Prostate gland (tissue), 2 donors: ENCODE results near the gene ATF6. TPM values are rescaled to one million over a fixed set of nuclear protein-coding genes. Genes with fewer than 3 reads are reported as not detected.

Experiments used
- DNase-seq: peaks from one replicate; pipeline ENCODE4 v3.0.0-alpha.2; 2019; ENCODE audit warnings: low spot score
- H3K27ac ChIP-seq, 2 donors: fragments of 200-600 bp; sonication (generic); 2 replicates each; pipeline ENCODE4 v1.5.1; 2017 to 2019
- H3K27me3 ChIP-seq: fragments of 200-600 bp; sonication (generic); replicated peaks from 2 replicates; pipeline ENCODE4 v1.5.1; 2019; ENCODE audit not compliant: insufficient read depth
- H3K36me3 ChIP-seq, 2 donors: fragments of 200-600 bp; sonication (generic); 1 replicate in 1 of 2; 2 replicates in 1 of 2; pipeline versions ENCODE4 v1.5.1 to v1.8.1; 2017 to 2019
- H3K4me1 ChIP-seq: fragments of 200-600 bp; sonication (generic); replicated peaks from 2 replicates; pipeline ENCODE4 v1.5.1; 2019
- H3K4me3 ChIP-seq, 2 donors: fragments of 200-600 bp; sonication (generic); 2 replicates each; pipeline ENCODE4 v1.5.1; 2017 to 2019
- H3K9me3 ChIP-seq: fragments of 200-600 bp; sonication (generic); 2 replicates; pipeline ENCODE4 v1.5.1; 2017
- CTCF ChIP-seq, 4 experiments: fragments of 200-600 bp in 2 of 4; fragments of 450-650 bp in 2 of 4; sonication (generic) in 2 of 4; IDR thresholded peaks; 1 replicate in 3 of 4; 2 replicates in 1 of 4; pipeline ENCODE4 v1.5.1; 2016 to 2019; ENCODE audit warnings: antibody characterized with exemption in 4 of 4, mild to moderate bottlenecking in 2 of 4, moderate library complexity in 2 of 4
- POLR2A ChIP-seq: fragments of 450-650 bp; IDR thresholded peaks from one replicate; pipeline ENCODE4 v1.6.1; 2016; ENCODE audit warnings: antibody characterized with exemption, mild to moderate bottlenecking
- POLR2AphosphoS5 ChIP-seq: sonication (generic); formaldehyde crosslinking; IDR thresholded peaks from one replicate; pipeline ENCODE4 v1.6.1; 2017; ENCODE audit warnings: antibody characterized with exemption
- WGBS: methylation state at CpG from one replicate; pipeline ENCODE4 v1.1.5; 2018; 5-methylcytosine and 5-hydroxymethylcytosine counted together
- intact Hi-C: fragments of 100-400 bp; cut with DNase I; formaldehyde crosslinking; loops from one replicate; pipeline ENCODE4 v1.14.2; 2022
- total RNA-seq, 2 donors: library from RNA; depleted of rRNA; stranded (reverse); fragments of >200 nt; gene quantifications; one replicate each; pipeline ENCODE4 v1.1.0, GENCODE V29; 2016

ATF6 gene
- total RNA-seq, 2 donors from 2014 or later: 34.6 to 38.9 TPM

- WGBS: 79% methylated on average over 5 of the region's 5 CpGs
- Histone ChIP-seq H3K27me3 (no peaks in the 10 kb centered on the region), H3K4me1 (peaks cover 7% of the 10 kb centered on the region), H3K36me3 (no peaks in the 10 kb centered on the region), H3K4me3 (no peak overlapping the region), H3K27ac (no peak overlapping the region), H3K9me3 (no peaks in the 10 kb centered on the region)
- no peak for DNase-seq
- intact Hi-C loops: no loop called here
- no peak for TF ChIP-seq CTCF (IDR thresholded peaks at IDR 0.05)
- no peak for TF ChIP-seq POLR2A
- TF ChIP-seq POLR2AphosphoS5: no peak
These were observed 5.0 kb downstream of the ATF6 start for GRCh38 chr1:161771161-161771560.

GRCh38 chr1:161771973-161772372 lies 5.9 kb downstream of the ATF6 start:
- peaks cover 5% of the 10 kb centered on the region for H3K4me1 ChIP-seq
- no peaks in the 10 kb centered on the region for H3K36me3 ChIP-seq
- no peaks in the 10 kb centered on the region for H3K9me3 ChIP-seq
- intact Hi-C loops: no loop called here
- no peak for DNase-seq
- no peak overlapping the region for H3K27ac ChIP-seq
- no peaks in the 10 kb centered on the region for H3K27me3 ChIP-seq
- no peak overlapping the region for H3K4me3 ChIP-seq
- TF ChIP-seq POLR2A (no peak), CTCF (IDR thresholded peaks at IDR 0.05) (no peak), POLR2AphosphoS5 (no peak)
- WGBS: 71% methylated on average over 2 of the region's 2 CpGs

- Histone ChIP-seq H3K36me3 (no peaks in the 10 kb centered on the region), H3K4me1 (peaks cover under 1% of the 10 kb centered on the region), H3K27me3 (no peaks in the 10 kb centered on the region), H3K27ac (no peak overlapping the region), H3K4me3 (no peak overlapping the region), H3K9me3 (no peaks in the 10 kb centered on the region)
- TF ChIP-seq CTCF (IDR thresholded peaks at IDR 0.05) (no peak), POLR2A (no peak), POLR2AphosphoS5 (no peak)
- no peak for DNase-seq
- intact Hi-C loops: no loop called here
These were observed 6.3 kb downstream of the ATF6 start for GRCh38 chr1:161772397-161772796.

DNA sequence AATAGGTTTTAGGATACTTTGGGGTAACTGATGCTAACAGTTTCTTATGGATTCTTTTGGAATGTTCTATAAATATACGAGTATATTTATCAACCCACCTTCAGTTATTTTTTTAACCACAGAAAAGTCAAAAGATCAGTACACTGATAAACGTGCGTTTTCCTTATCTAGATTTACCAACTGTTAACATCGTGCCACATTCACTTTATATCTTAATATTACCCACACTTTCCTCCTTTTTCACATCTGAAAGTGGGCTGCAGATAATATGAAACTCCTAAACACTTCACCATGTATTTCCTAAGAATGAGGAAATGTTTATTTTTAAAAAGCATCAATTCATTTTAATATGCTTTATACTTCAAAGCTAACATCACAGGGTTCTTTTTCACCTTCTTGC lies 7.7 kb downstream of the ATF6 start:
- Histone ChIP-seq H3K4me1 (no peaks in the 10 kb centered on the region), H3K36me3 (no peaks in the 10 kb centered on the region), H3K27ac (no peak overlapping the region), H3K27me3 (no peaks in the 10 kb centered on the region), H3K4me3 (no peak overlapping the region), H3K9me3 (no peaks in the 10 kb centered on the region)
- no peak for DNase-seq
- TF ChIP-seq POLR2AphosphoS5: no peak
- no peak for TF ChIP-seq POLR2A
- TF ChIP-seq CTCF (IDR thresholded peaks at IDR 0.05): no peak
- intact Hi-C loops: no loop called here
- WGBS: 41% methylated on average over 4 of the region's 4 CpGs

DNA sequence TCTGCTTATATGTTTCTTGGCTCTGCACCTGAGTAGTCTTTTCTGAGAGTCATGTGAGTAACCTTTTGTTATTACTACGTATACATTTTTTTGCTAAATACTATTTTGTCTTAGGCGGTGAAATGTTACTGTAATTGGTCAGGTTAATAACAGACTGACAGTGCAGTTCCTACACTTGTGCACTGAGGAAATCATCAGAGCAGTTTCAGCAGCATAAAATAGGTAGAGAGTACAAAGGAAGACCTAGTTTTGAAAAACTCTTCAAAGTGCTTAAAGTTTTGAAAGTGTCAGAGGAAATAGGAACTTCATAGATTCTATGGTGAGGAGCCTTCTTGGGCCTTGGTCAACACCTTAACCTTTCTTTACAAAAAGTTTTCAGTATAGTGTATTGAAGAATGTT lies 11.1 kb downstream of the ATF6 start:
- H3K4me3 ChIP-seq: no peak overlapping the region
- no peaks in the 10 kb centered on the region for H3K36me3 ChIP-seq
- TF ChIP-seq POLR2A (no peak), POLR2AphosphoS5 (no peak)
- 90% methylated on average over 2 of the region's 2 CpGs for WGBS
- H3K4me1 ChIP-seq: no peaks in the 10 kb centered on the region
- no peak for DNase-seq
- no peaks in the 10 kb centered on the region for H3K27me3 ChIP-seq
- no peak overlapping the region for H3K27ac ChIP-seq
- no peaks in the 10 kb centered on the region for H3K9me3 ChIP-seq
- intact Hi-C loops: no loop called here
